Measurements from ENCODE around the gene RRP15. TPM values are rescaled to one million over a fixed set of nuclear protein-coding genes. Genes with fewer than 3 reads are reported as not detected.

Gene RRP15
- total RNA-seq, 4 donors from 2014 or later: 6.3 to 9.6 (median 7.8) TPM

- 54 to 73% methylated on average over 6 of the region's 6 CpGs for WGBS, 2 donors
- H3K9me3 ChIP-seq: no peaks in the 10 kb centered on the region
- H3K4me3 ChIP-seq: no peak overlapping the region
- no peaks in the 10 kb centered on the region for H3K36me3 ChIP-seq
- TF ChIP-seq POLR2A (IDR thresholded peaks at IDR 0.05) (no peak), EP300 (IDR thresholded peaks at IDR 0.05) (no peak), CTCF (IDR thresholded peaks at IDR 0.05) (no peak)
- no peak overlapping the region for H3K27ac ChIP-seq
- no peaks in the 10 kb centered on the region for H3K27me3 ChIP-seq
- DNase-seq (ENCODE audit: low spot score in 2 of 2): no peak
- peaks cover 0 to 6% (median 0%) of the 10 kb centered on the region in 4 donors for H3K4me1 ChIP-seq
Measured at GRCh38 chr1:218384581-218384993, 99.5 kb downstream of the RRP15 start.

Small RNA genes lying within 50 kb of the gene (small RNA-seq; reads per million reads assigned to genes)
- not detected for gene AC096638.1

Other genes starting within 250 kb of the RRP15 start
- 10 to 100 TPM in 1 of 4 donors, 1 to 10 TPM in 3; 7.3 to 13.5 (median 8.3) TPM for gene TGFB2, start 60.0 kb downstream of the RRP15 start, total RNA-seq